Small intestine (tissue), 16 donors: Measurements from ENCODE around the gene TUBGCP4. TPM values are rescaled to one million over a fixed set of nuclear protein-coding genes. Genes with fewer than 3 reads are reported as not detected.

Experiments
- DNase-seq, 2 donors: peaks; one replicate each; pipeline versions ENCODE4 v3.0.0 to v3.0.0-alpha.2; 2013
- FAIRE-seq: peaks from 2 replicates; lab custom pipeline; 2012; peaks lifted over from hg19 to GRCh38; lab: Jason Lieb, UNC
- H3K27ac ChIP-seq, 3 donors: one replicate each; pipeline ENCODE4 v1.5.1; 2013; ENCODE audit warnings: low read length in 2 of 3, mild to moderate bottlenecking in 2 of 3, control low read depth in 1 of 3, inconsistent platforms in 1 of 3, low read depth in 1 of 3, moderate library complexity in 1 of 3
- H3K27me3 ChIP-seq, 3 donors: one replicate each; pipeline ENCODE4 v1.6.1; 2013; ENCODE audit warnings: low read length in 3 of 3, inconsistent platforms in 1 of 3; ENCODE audit not compliant: control insufficient read depth in 3 of 3, insufficient read depth in 3 of 3
- H3K36me3 ChIP-seq, 3 donors: one replicate each; pipeline ENCODE4 v1.6.1; 2013; ENCODE audit warnings: low read length in 3 of 3, inconsistent platforms in 1 of 3, low read depth in 1 of 3, mild to moderate bottlenecking in 1 of 3, moderate library complexity in 1 of 3; ENCODE audit not compliant: control insufficient read depth in 3 of 3, insufficient read depth in 2 of 3
- H3K4me1 ChIP-seq, 3 donors: one replicate each; pipeline ENCODE4 v1.6.1; 2013; ENCODE audit warnings: low read length in 2 of 3, inconsistent platforms in 1 of 3, low read depth in 1 of 3, mild to moderate bottlenecking in 1 of 3, moderate library complexity in 1 of 3; ENCODE audit not compliant: control insufficient read depth in 3 of 3, insufficient read depth in 2 of 3
- H3K4me3 ChIP-seq, 3 donors: one replicate each; pipeline ENCODE4 v1.5.1; 2013; ENCODE audit warnings: low read length in 3 of 3, control low read depth in 1 of 3, inconsistent platforms in 1 of 3, low read depth in 1 of 3, mild to moderate bottlenecking in 1 of 3, moderate library complexity in 1 of 3
- H3K9me3 ChIP-seq, 2 donors: one replicate each; pipeline ENCODE4 v1.6.1; 2013; ENCODE audit warnings: low read depth in 1 of 2, low read length in 1 of 2; ENCODE audit not compliant: control insufficient read depth in 2 of 2, insufficient read depth in 1 of 2
- WGBS, 3 donors: extraction: QIAGEN DNeasy Blood & Tissue Kit; methylation state at CpG; one replicate each; pipeline ENCODE4 v1.1.7; 2013; 5-methylcytosine and 5-hydroxymethylcytosine counted together
- long read RNA-seq, 10 donors: transcript quantifications; one replicate each; lab custom pipeline, GENCODE V29; 2026
- polyA plus RNA-seq, 4 donors: library from polyadenylated mRNA; stranded (reverse) in 3 of 4; unstranded in 1 of 4; fragments of 200-250 nt in 3 of 4; fragments of 120-200 nt in 1 of 4; gene quantifications; one replicate each; pipeline versions ENCODE4 v1.2.1 to v1.2.3, GENCODE V29; 2013
- donor health status: healthy with polysubstance abuse.
- donor health status: control.
- donor health status: control.
- donor health status: Bipolar disorder and iron deficiency.
- donor health status: healthy.

Gene TUBGCP4
- 10 to 100 TPM in 1 of 4 donors, 1 to 10 TPM in 3; 3.2 to 16.5 (median 6.1) TPM for polyA plus RNA-seq
- long read RNA-seq, donor 1: 0 reads
- long read RNA-seq, donor 2, partial matches to known transcripts: 0 of 1 reads
- long read RNA-seq, donor 2, other reads (novel, unspliced or antisense): 0 of 1 reads
- long read RNA-seq, donor 3, partial matches to known transcripts: 7 of 7 reads
- long read RNA-seq, donor 3, other reads (novel, unspliced or antisense): 0 of 7 reads
- long read RNA-seq, donor 4: 0 reads
- long read RNA-seq, donor 5: 0 reads
- long read RNA-seq, donor 6: 0 reads
- long read RNA-seq, donor 7, partial matches to known transcripts: 0 of 1 reads
- long read RNA-seq, donor 7, other reads (novel, unspliced or antisense): 0 of 1 reads
- long read RNA-seq, donor 8: 0 reads
- long read RNA-seq, donor 9: 0 reads
- long read RNA-seq, donor 10, partial matches to known transcripts: 41 of 41 reads
- long read RNA-seq, donor 10, other reads (novel, unspliced or antisense): 0 of 41 reads

- DNase-seq: peak; percentile 82 to 90
- Histone ChIP-seq H3K4me1 (peaks cover 0 to 21% (median 10%) of the 10 kb centered on the region in 3 donors), H3K36me3 (peaks cover 3 to 17% (median 4%) of the 10 kb centered on the region in 3 donors), H3K4me3 (peak within 1 kb of the TSS; percentile 73 to 84 (median 80)), H3K9me3 (peaks cover 0 to under 1% of the 10 kb centered on the region in 2 donors), H3K27me3 (no peaks in the 10 kb centered on the region), H3K27ac (peak within 1 kb of the TSS in 2 of 3 donors; percentile 50 to 68)
- WGBS, 3 donors: 1 to 2% (median 1%) methylated on average over 53 to 66 of the region's 66 CpGs
- no peak for FAIRE-seq
These were observed at the start of gene TUBGCP4, which contains the start of gene ZSCAN29 for GRCh38 chr15:43370975-43371974. Gene TUBGCP4 (plus strand): TSS chr15:43371101. CDS start chr15:43371355, 254 bp downstream. Gene ZSCAN29 (minus strand): TSS chr15:43371043. CDS start chr15:43369913, 1,130 bp downstream.

DNA sequence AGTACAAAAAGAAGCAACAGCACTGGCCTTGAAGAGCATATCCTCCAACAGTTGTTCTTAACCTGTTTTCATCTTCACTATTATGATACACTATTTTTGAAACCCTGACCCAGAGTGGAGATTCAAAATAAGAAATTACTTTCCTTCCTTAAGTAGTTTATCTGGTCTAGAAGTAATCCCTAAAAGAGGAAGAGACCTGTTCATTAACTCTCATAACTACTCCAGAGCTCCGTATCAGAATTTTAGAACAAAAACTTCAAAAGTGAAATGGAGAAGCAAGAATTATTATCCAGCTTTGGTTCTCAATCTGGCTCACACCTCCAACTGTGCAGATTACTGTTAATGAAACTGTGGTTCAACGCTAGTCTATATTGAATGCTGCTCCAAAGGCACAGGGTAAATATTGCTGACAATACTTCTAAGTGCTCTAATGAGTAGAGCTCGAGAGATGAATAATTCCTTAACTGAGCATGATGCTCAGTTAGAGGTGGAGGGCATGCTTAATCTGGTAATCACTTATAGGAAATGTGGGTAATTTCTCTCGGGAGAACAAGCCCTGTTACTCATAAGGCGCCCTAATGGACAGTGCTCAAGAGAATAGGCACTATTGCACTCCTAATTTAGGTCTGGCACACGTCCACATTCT lies 45.7 kb upstream of the TUBGCP4 start:
- Histone ChIP-seq H3K4me3 (no peak overlapping the region), H3K4me1 (peaks cover 5 to 12% (median 7%) of the 10 kb centered on the region in 3 donors), H3K9me3 (no peaks in the 10 kb centered on the region), H3K36me3 (peaks cover 0 to 3% (median 0%) of the 10 kb centered on the region in 3 donors), H3K27me3 (no peaks in the 10 kb centered on the region), H3K27ac (no peak overlapping the region)
- no peak for DNase-seq
- 58 to 67% (median 61%) methylated on average over 6 of the region's 6 CpGs for WGBS, 3 donors
- FAIRE-seq: no peak

GRCh38 chr15:43329217-43329959 lies 41.5 kb upstream of the TUBGCP4 start:
- H3K27me3 ChIP-seq: no peaks in the 10 kb centered on the region
- H3K27ac ChIP-seq: peak overlapping the region; percentile 93 to 98 (median 94)
- WGBS, 3 donors: 6 to 14% (median 13%) methylated on average over 38 of the region's 38 CpGs
- peaks cover 0 to 6% (median 0%) of the 10 kb centered on the region in 3 donors for H3K36me3 ChIP-seq
- peaks cover 5 to 12% (median 7%) of the 10 kb centered on the region in 3 donors for H3K4me1 ChIP-seq
- no peaks in the 10 kb centered on the region for H3K9me3 ChIP-seq
- DNase-seq (peak in 1 of 2 donors; percentile 20), FAIRE-seq (no peak)
- peak overlapping the region; percentile 58 to 84 (median 68) for H3K4me3 ChIP-seq

DNA sequence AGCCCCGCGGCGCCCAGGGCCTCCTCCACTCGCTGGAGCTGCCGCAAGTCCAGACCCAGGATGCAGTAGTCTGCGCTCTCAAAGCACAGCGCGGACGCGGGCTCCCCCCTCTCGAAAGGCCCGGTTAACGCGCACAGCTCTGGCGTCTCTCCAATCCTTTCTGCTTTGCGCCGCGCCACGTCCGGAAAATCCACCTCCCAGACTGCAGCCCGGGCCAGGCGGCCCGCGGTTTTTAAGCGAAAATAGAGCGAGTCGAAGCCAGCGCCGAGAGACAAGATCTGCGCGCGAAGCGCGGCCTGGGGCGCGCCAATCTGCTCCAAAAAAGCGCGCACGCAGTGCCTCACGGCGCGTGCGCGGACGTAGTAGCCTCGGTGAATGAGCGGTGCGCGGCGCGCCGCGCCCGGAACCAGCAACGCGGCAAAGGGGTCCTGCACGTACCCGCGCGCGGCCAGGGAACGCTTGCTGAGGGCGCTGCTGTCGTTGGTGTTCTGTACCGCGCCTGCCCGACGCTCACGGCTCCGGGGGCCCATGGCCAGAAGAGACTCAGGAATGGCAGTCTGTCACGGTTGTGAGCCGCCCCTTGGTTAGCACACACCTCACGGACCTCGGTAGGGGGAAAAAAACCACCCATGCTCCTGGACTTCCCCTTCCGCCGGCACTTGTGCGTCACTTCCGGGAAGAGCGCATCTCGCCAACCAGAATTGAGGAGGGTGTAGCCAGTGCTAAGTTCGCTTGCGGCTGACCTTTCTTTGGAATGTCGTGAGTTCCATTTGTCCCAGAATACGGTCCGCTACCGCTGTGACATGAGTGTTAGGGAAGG lies 40.7 kb upstream of the TUBGCP4 start, which contains the start of gene LCMT2:
Gene LCMT2 (minus strand): TSS at position 614 of the 820 bp plus-strand sequence. CDS start 84 bp downstream, at position 530.
- DNase-seq (peak; percentile 98 to 99), FAIRE-seq (no peak)
- Histone ChIP-seq H3K27me3 (no peaks in the 10 kb centered on the region), H3K36me3 (peaks cover 0 to 7% (median 0%) of the 10 kb centered on the region in 3 donors), H3K27ac (peak within 1 kb of the TSS; percentile 93 to 98 (median 94)), H3K4me1 (peaks cover 5 to 12% (median 7%) of the 10 kb centered on the region in 3 donors), H3K4me3 (peak within 1 kb of the TSS; percentile 58 to 84 (median 68)), H3K9me3 (no peaks in the 10 kb centered on the region)
- WGBS, 3 donors: 0% methylated on average over 72 to 86 of the region's 86 CpGs

DNA sequence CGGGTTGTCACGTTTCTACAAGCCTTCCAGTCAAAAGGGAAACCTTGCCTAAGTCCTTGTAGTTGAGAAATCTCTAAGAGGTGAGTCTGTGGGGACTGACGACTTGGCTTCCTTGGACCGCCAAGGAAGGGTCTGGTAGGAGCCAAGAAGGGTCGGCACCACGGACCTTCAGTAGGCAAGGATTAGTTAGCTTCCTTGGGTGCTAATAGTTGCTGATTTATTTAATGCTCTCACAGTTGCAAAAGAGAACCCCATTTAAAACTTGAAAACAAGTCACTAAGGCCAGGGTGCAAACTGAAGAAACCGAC lies 40.2 kb upstream of the TUBGCP4 start:
- H3K36me3 ChIP-seq: peaks cover 0 to 9% (median 0%) of the 10 kb centered on the region in 3 donors
- DNase-seq (no peak), FAIRE-seq (no peak)
- H3K9me3 ChIP-seq: no peaks in the 10 kb centered on the region
- no peaks in the 10 kb centered on the region for H3K27me3 ChIP-seq
- H3K27ac ChIP-seq: peak overlapping the region; percentile 79 to 98 (median 94)
- H3K4me1 ChIP-seq: peaks cover 5 to 12% (median 7%) of the 10 kb centered on the region in 3 donors
- peak overlapping the region; percentile 56 to 84 (median 68) for H3K4me3 ChIP-seq
- WGBS, 3 donors: 2 to 3% (median 3%) methylated on average over 7 of the region's 7 CpGs

DNA sequence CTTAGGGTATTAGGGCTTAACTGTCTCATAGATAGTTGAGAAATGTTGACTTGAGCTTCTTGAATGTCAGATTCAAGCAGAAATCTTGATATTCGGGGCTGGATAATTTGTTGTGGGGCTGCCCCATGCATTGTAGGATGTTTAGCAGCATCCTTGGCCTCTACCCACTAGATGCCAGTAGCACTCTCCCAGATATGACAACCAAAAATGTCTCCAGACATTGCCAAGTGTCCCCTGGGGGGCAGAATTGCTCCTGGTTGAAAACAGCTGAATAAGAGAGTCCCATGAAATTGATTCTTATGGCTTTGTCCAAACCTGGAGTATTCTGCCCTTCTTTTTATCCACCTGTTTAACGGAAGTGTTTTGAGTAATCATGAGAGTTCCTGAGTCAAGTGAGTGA lies 24.6 kb upstream of the TUBGCP4 start:
- no peaks in the 10 kb centered on the region for H3K9me3 ChIP-seq
- no peaks in the 10 kb centered on the region for H3K4me1 ChIP-seq
- H3K36me3 ChIP-seq: peaks cover 3 to 18% (median 5%) of the 10 kb centered on the region in 3 donors
- FAIRE-seq: no peak
- H3K27ac ChIP-seq: no peak overlapping the region
- no peak for DNase-seq
- no peak overlapping the region for H3K4me3 ChIP-seq
- 88 to 92% (median 92%) methylated on average over 2 of the region's 2 CpGs for WGBS, 3 donors
- no peaks in the 10 kb centered on the region for H3K27me3 ChIP-seq

DNA sequence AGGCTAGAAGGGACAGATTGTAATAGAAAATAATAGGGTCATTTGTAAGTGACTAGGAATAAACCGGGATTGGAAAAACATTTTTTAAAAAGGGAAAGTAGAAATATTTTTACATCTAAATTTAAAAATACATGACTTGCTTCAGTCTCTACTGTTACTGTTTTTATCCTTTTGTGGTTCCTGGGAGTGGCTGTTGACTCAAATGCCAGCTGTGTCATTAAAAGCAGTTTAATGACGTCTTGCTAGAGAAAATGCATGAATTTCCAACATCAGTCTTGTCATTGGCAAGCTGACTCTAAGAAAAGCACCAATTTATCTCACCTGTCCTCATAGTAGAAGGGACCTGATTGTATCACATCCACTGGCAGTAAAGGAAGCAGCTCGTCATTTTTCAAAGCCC lies 23.8 kb upstream of the TUBGCP4 start:
- FAIRE-seq (no peak), DNase-seq (no peak)
- WGBS, 3 donors: 82 to 86% (median 85%) methylated on average over 3 of the region's 3 CpGs
- H3K4me1 ChIP-seq: no peaks in the 10 kb centered on the region
- no peaks in the 10 kb centered on the region for H3K9me3 ChIP-seq
- H3K4me3 ChIP-seq: no peak overlapping the region
- peaks cover 3 to 13% (median 8%) of the 10 kb centered on the region in 3 donors for H3K36me3 ChIP-seq
- H3K27ac ChIP-seq: no peak overlapping the region
- no peaks in the 10 kb centered on the region for H3K27me3 ChIP-seq
